Measurements from ENCODE around the gene ETS1.
"Not testable (repeated sequence)": the region's sequence is repeated elsewhere in the genome, so short reads cannot be mapped to it uniquely, and the experiment has no call there.

Gene ETS1

GRCh38 chr11:128453444-128454336 is 133.7 kb downstream of the ETS1 start:
- H3K4me1 ChIP-seq (ENCODE audit: insufficient read depth, low read length), result no peaks in the 10 kb centered on the region
- peaks cover 4% of the 10 kb centered on the region; the same call in 1 of the 2 replicates for H3K36me3 ChIP-seq (ENCODE audit: insufficient read depth, low read length)
- H3K27ac ChIP-seq (ENCODE audit: low read depth, low read length), result no peak overlapping the region
- 91% methylated on average over 2 of the region's 5 CpGs for WGBS
- H3K9ac ChIP-seq (ENCODE audit: low read depth, low read length), result no peak overlapping the region
- H3K9me3 ChIP-seq (ENCODE audit: insufficient read depth, low read depth, low read length), result no peaks in the 10 kb centered on the region
- no peaks in the 10 kb centered on the region for H3K27me3 ChIP-seq (ENCODE audit: insufficient read depth, low read length)
- no peak overlapping the region for H3K4me3 ChIP-seq (ENCODE audit: low read length)

- Histone ChIP-seq H3K27me3 (ENCODE audit: insufficient read depth, low read length) (no peaks in the 10 kb centered on the region), H3K27ac (ENCODE audit: low read depth, low read length) (no peak overlapping the region), H3K9ac (ENCODE audit: low read depth, low read length) (no peak overlapping the region)
Observed at GRCh38 chr11:128451652-128452470, 135.5 kb downstream of the ETS1 start.

GRCh38 chr11:128450882-128451651 is 136.3 kb downstream of the ETS1 start:
- no peak overlapping the region for H3K4me3 ChIP-seq (ENCODE audit: low read length)
- H3K9ac ChIP-seq (ENCODE audit: low read depth, low read length), result no peak overlapping the region
- H3K27ac ChIP-seq (ENCODE audit: low read depth, low read length), result no peak overlapping the region
- H3K9me3 ChIP-seq (ENCODE audit: insufficient read depth, low read depth, low read length), result no peaks in the 10 kb centered on the region
- H3K4me1 ChIP-seq (ENCODE audit: insufficient read depth, low read length), result no peaks in the 10 kb centered on the region
- no peaks in the 10 kb centered on the region for H3K36me3 ChIP-seq (ENCODE audit: insufficient read depth, low read length)
- WGBS, result 98% methylated on average over 18 of the region's 21 CpGs
- H3K27me3 ChIP-seq (ENCODE audit: insufficient read depth, low read length), result no peaks in the 10 kb centered on the region

More at GRCh38 chr11:128451652-128452470, 135.5 kb downstream of the ETS1 start:
- H3K4me1 ChIP-seq (ENCODE audit: insufficient read depth, low read length), result no peaks in the 10 kb centered on the region
- WGBS, result 89% methylated on average over 26 of the region's 26 CpGs
- H3K4me3 ChIP-seq (ENCODE audit: low read length), result no peak overlapping the region
- no peaks in the 10 kb centered on the region for H3K36me3 ChIP-seq (ENCODE audit: insufficient read depth, low read length)
- H3K9me3 ChIP-seq (ENCODE audit: insufficient read depth, low read depth, low read length), result no peaks in the 10 kb centered on the region

- not testable (repeated sequence) for H3K9ac ChIP-seq (ENCODE audit: low read depth, low read length); H3K27me3 ChIP-seq (ENCODE audit: insufficient read depth, low read length); H3K36me3 ChIP-seq (ENCODE audit: insufficient read depth, low read length); H3K27ac ChIP-seq (ENCODE audit: low read depth, low read length); H3K4me1 ChIP-seq (ENCODE audit: insufficient read depth, low read length); H3K4me3 ChIP-seq (ENCODE audit: low read length); H3K9me3 ChIP-seq (ENCODE audit: insufficient read depth, low read depth, low read length)
- WGBS, result 100% methylated on average over 3 of the region's 4 CpGs
Observed at GRCh38 chr11:128450425-128450824, 136.9 kb downstream of the ETS1 start.

- Histone ChIP-seq H3K36me3 (ENCODE audit: insufficient read depth, low read length) (no peaks in the 10 kb centered on the region), H3K27ac (ENCODE audit: low read depth, low read length) (no peak overlapping the region), H3K9me3 (ENCODE audit: insufficient read depth, low read depth, low read length) (no peaks in the 10 kb centered on the region), H3K27me3 (ENCODE audit: insufficient read depth, low read length) (no peaks in the 10 kb centered on the region), H3K4me1 (ENCODE audit: insufficient read depth, low read length) (no peaks in the 10 kb centered on the region), H3K9ac (ENCODE audit: low read depth, low read length) (no peak overlapping the region), H3K4me3 (ENCODE audit: low read length) (no peak overlapping the region)
- 98% methylated on average over 3 of the region's 3 CpGs for WGBS
Observed at GRCh38 chr11:128448981-128449713, 138.2 kb downstream of the ETS1 start.

GRCh38 chr11:128448200-128448886 is 139.0 kb downstream of the ETS1 start:
- 86% methylated on average over 7 of the region's 7 CpGs for WGBS
- no peak overlapping the region for H3K27ac ChIP-seq (ENCODE audit: low read depth, low read length)
- no peaks in the 10 kb centered on the region for H3K36me3 ChIP-seq (ENCODE audit: insufficient read depth, low read length)
- no peaks in the 10 kb centered on the region for H3K27me3 ChIP-seq (ENCODE audit: insufficient read depth, low read length)
- H3K9me3 ChIP-seq (ENCODE audit: insufficient read depth, low read depth, low read length), result no peaks in the 10 kb centered on the region
- no peaks in the 10 kb centered on the region for H3K4me1 ChIP-seq (ENCODE audit: insufficient read depth, low read length)
- no peak overlapping the region for H3K9ac ChIP-seq (ENCODE audit: low read depth, low read length)
- H3K4me3 ChIP-seq (ENCODE audit: low read length), result no peak overlapping the region

GRCh38 chr11:128447233-128447632 is 140.1 kb downstream of the ETS1 start:
- H3K4me3 ChIP-seq (ENCODE audit: low read length), result no peak overlapping the region
- H3K9me3 ChIP-seq (ENCODE audit: insufficient read depth, low read depth, low read length), result no peaks in the 10 kb centered on the region
- H3K36me3 ChIP-seq (ENCODE audit: insufficient read depth, low read length), result no peaks in the 10 kb centered on the region
- no peaks in the 10 kb centered on the region for H3K4me1 ChIP-seq (ENCODE audit: insufficient read depth, low read length)
- 97% methylated on average over 4 of the region's 4 CpGs for WGBS
- no peaks in the 10 kb centered on the region for H3K27me3 ChIP-seq (ENCODE audit: insufficient read depth, low read length)
- H3K27ac ChIP-seq (ENCODE audit: low read depth, low read length), result no peak overlapping the region
- no peak overlapping the region for H3K9ac ChIP-seq (ENCODE audit: low read depth, low read length)

GRCh38 chr11:128445921-128446320 is 141.4 kb downstream of the ETS1 start:
- H3K4me1 ChIP-seq (ENCODE audit: insufficient read depth, low read length); H3K36me3 ChIP-seq (ENCODE audit: insufficient read depth, low read length); H3K27me3 ChIP-seq (ENCODE audit: insufficient read depth, low read length); H3K9ac ChIP-seq (ENCODE audit: low read depth, low read length); H3K4me3 ChIP-seq (ENCODE audit: low read length); H3K27ac ChIP-seq (ENCODE audit: low read depth, low read length); H3K9me3 ChIP-seq (ENCODE audit: insufficient read depth, low read depth, low read length): not testable (repeated sequence)
- WGBS, result 97% methylated on average over 1 of the region's 1 CpG

- Histone ChIP-seq H3K9ac (ENCODE audit: low read depth, low read length) (no peak overlapping the region), H3K27ac (ENCODE audit: low read depth, low read length) (no peak overlapping the region), H3K27me3 (ENCODE audit: insufficient read depth, low read length) (no peaks in the 10 kb centered on the region), H3K4me3 (ENCODE audit: low read length) (no peak overlapping the region), H3K4me1 (ENCODE audit: insufficient read depth, low read length) (no peaks in the 10 kb centered on the region), H3K9me3 (ENCODE audit: insufficient read depth, low read depth, low read length) (no peaks in the 10 kb centered on the region), H3K36me3 (ENCODE audit: insufficient read depth, low read length) (no peaks in the 10 kb centered on the region)
- WGBS, result 94% methylated on average over 2 of the region's 2 CpGs
Observed at GRCh38 chr11:128437136-128437535, 150.2 kb downstream of the ETS1 start.

- 85% methylated on average over 3 of the region's 3 CpGs for WGBS
- Histone ChIP-seq H3K4me1 (ENCODE audit: insufficient read depth, low read length) (no peaks in the 10 kb centered on the region), H3K36me3 (ENCODE audit: insufficient read depth, low read length) (no peaks in the 10 kb centered on the region), H3K9ac (ENCODE audit: low read depth, low read length) (no peak overlapping the region), H3K27ac (ENCODE audit: low read depth, low read length) (no peak overlapping the region), H3K27me3 (ENCODE audit: insufficient read depth, low read length) (no peaks in the 10 kb centered on the region), H3K4me3 (ENCODE audit: low read length) (no peak overlapping the region), H3K9me3 (ENCODE audit: insufficient read depth, low read depth, low read length) (no peaks in the 10 kb centered on the region)
Observed at GRCh38 chr11:128434818-128435217, 152.5 kb downstream of the ETS1 start.
